H1 (cell line): ENCODE results near the gene PITPNC1. TPM values are rescaled to one million over a fixed set of nuclear protein-coding genes. Genes with fewer than 3 reads are reported as not detected.

Experiments
- BACH1 ChIP-seq: IDR thresholded peaks from 2 replicates; pipeline ENCODE4 v1.6.1; 2012; ENCODE audit warnings: low read length, improper control_type of control experiment
- EGR1 ChIP-seq: IDR thresholded peaks from 2 replicates; pipeline ENCODE4 v1.6.1; 2011; ENCODE audit warnings: low read depth, low read length, borderline replicate concordance
- FOSL1 ChIP-seq: IDR thresholded peaks from 2 replicates; pipeline ENCODE4 v1.6.1; 2011; ENCODE audit warnings: mild to moderate bottlenecking, low read depth, low read length, moderate library complexity; ENCODE audit not compliant: insufficient read depth
- HDAC6 ChIP-seq: IDR thresholded peaks from one replicate; pipeline ENCODE4 v1.7.1; 2012; ENCODE audit warnings: low read depth, mild to moderate bottlenecking, inconsistent platforms, low read length, moderate library complexity
- MAFK ChIP-seq: IDR thresholded peaks from 2 replicates; pipeline ENCODE4 v1.6.1; 2012; ENCODE audit warnings: low read depth, mild to moderate bottlenecking, improper control_type of control experiment, low read length
- MAX ChIP-seq: IDR thresholded peaks from 2 replicates; pipeline ENCODE4 v1.6.1; 2012; ENCODE audit warnings: inconsistent platforms
- PHF8 ChIP-seq: fragments of 200-600 bp; sonication (generic); conservative IDR thresholded peaks from 2 replicates; pipeline ENCODE4 v1.7.1; 2012; ENCODE audit warnings: low read depth, mild to moderate bottlenecking, inconsistent platforms, low read length, moderate library complexity
- USF2 ChIP-seq: IDR thresholded peaks from 2 replicates; pipeline ENCODE4 v1.6.1; 2011; ENCODE audit warnings: low read length, improper control_type of control experiment
- polyA plus RNA-seq, 7 experiments: library from polyadenylated mRNA; depleted of rRNA in 3 of 7; stranded (reverse) in 5 of 7; unstranded in 2 of 7; fragments of >200 nt in 5 of 7; fragments of 200-250 nt in 2 of 7; gene quantifications; 1 replicate in 5 of 7; 2 replicates in 1 of 7; 4 replicates in 1 of 7; pipeline versions ENCODE4 v1.2.1 to v1.2.3, GENCODE V29; 2011 to 2013; ENCODE audit warnings: missing spikeins in 2 of 7, mixed read lengths in 2 of 7
- total RNA-seq: library from RNA; stranded (reverse); fragmentation: NEBNext Ultra II Directional; extraction: Animal tissue kit (Norgen Biotek cat#: 25700); gene quantifications from 2 replicates; pipeline ENCODE4 v1.2.1, GENCODE V29; 2021

The PITPNC1 gene
- total and polyA plus RNA-seq, 2 of the 8 experiments (the other 6 are each of a cell fraction or from before 2014, with no cell fraction given), result 17.6 to 54.7 TPM

- TF ChIP-seq BACH1 (no peak), USF2 (no peak), EGR1 (no peak), MAFK (no peak), PHF8 (no peak), MAX (no peak), FOSL1 (no peak), HDAC6 (no peak)
- TF ChIP-seq, all 59 proteins: peak for 0
These were observed 360.1 kb downstream of the PITPNC1 start (continued) for GRCh38 chr17:67737145-67737544.
